Measurements from ENCODE around the gene CSMD2. TPM values are rescaled to one million over a fixed set of nuclear protein-coding genes. Genes with fewer than 3 reads are reported as not detected.
A peak's percentile ranks its signal among the peaks of the same experiment; 100 is the strongest.
"Not testable (repeated sequence)": the region's sequence is repeated elsewhere in the genome, so short reads cannot be mapped to it uniquely, and the experiment has no call there.

Gene CSMD2
- polyA plus RNA-seq, 12 donors = 0.51 to 3.3 (median 0.85) TPM; not detected in 2

DNA sequence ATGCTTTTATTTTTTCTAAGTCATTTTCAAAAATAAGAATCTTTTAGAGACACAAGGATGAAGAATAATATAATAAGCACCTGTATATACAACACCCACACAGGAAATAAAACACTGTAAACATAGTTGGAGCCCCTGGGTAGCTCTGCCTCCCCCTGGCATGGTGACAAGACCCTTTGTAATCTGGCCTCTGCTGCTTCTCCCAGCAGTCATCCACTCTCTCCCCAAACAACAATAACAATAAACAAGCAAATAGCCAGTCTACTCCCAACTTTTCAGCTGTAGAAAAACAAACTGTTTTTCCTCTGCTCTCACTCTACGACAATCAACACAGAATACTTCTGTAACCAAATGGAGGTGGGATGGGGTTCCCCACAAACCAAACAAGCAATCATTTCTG, 110.1 kb downstream of the CSMD2 start:
- no peak for DNase-seq

DNA sequence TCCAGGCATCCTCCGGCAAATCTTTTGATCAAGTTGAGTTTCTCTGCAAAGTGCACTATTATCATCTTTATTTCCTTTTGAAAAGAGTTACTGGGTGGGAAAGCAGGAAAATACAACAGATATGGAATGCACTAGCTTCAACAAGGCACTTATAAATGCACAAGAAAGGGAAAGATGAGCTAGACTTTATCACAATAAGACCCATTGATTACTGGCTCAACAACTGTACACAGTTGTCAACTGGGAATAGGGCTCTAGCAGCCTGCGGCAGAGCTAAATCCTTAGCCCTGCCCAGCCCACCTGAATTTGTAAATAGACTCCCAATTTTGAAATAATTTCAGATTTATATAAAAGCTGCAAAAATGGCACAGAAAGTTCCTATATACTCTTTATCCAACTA, 111.4 kb downstream of the CSMD2 start:
- DNase-seq = no peak

DNA sequence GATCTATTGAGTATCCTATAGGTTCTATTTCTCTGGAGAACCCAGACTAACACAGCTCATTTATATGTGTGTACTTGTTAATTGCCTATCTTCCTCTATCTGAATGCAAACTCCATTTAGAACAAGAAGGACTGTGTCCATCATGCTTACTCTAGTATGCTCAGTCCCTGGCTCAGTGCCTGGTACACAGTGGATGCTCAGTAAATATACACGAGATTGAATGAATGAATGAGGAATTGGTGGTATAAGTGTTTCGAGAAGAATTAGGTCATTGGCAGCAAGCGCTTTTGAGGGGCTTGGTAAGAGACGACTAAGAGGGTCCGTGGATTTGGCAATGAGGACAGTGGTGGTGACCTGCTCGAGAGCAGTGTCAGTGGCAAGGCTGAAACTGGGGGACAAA, 112.5 kb downstream of the CSMD2 start:
- DNase-seq = no peak

DNA sequence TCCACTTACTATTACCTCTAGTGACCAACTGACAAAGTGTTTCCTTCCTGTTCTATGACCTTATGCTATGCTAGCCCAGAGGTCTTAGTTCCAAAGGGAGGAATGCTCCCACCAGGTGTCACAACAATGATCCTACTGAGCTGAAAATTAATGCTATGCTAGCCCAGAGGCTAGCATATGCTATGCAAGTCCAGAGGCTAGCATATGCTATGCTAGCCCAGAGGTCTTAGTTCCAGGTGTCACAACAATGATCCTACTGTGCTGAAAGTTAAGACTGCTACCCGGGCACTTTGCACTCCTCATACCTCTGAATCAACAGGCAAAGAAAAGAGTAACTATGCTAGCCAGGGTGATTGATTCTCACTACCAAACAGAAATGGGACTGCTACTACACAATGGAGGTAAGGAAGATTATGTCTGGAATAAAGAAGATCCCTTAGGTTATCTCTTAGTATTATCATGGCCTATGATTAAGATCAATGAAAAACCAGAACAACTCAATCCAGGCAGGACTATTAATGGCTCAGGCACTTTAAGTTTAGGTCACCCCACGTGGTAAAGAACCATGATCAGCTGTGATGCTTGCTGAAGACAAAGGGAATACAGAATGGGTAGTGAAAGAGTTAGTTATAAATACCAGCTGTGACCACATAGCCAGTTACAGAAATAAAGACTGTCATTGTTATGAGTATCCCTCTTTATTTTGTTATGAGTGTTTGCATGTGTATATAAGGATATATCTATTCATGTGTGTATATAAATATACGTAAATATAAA, 114.1 kb downstream of the CSMD2 start:
- no peak for DNase-seq

DNA sequence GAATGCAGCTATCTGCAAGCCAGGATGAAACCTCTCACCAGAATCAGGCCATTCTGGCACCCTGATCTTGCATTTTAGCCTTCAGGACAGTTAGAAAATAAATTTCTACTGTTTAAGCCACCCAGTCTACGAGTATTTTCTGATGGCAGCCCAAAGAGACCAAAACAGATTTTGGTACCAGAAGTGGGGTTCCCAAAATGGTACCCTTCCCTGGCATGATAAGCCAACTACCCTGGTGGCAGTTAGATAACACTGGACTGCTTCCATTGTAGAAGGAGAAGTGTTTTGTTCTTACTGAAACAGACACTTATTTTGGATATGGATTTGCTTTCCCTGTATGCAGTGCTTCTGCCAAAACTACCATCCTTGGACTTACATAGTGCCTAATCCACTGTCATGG, 115.0 kb downstream of the CSMD2 start:
- DNase-seq = no peak

DNA sequence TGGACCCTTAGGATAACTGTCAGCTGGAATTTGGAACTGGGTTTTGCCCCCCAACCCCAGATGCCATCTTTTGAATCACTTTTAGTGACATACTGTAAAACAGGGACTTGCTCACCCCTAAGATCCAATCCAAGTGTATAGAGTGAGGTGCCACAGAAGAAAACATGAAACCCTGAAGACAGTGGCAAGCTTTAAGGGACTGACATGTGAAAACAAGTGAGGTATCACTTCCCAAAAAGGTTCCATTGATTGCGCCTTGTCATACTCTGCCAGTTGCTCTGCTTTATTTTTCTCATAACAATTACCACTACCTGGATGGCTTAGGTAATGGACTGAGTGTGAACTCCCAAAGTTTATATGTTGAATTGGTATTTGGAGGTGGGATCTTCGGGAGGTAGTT, 115.6 kb downstream of the CSMD2 start:
- no peak for DNase-seq

DNA sequence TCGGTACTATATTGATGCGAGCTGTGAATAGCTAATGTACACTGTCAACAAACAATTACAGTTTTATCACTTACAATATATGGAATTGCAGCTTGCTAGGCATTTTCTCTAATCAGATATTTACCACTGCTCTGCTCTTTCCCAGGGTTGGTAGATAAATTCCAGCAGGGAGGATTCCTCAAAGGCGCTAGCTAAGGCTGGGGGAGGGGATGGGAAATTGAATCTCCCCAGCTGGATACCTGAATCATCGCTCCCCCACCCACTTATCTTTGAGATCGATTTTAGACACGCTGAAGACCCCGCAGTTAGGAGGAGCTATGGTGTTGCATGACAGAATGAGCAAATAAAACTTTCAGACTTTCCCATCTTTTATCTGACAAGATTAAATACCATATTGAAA, 127.2 kb downstream of the CSMD2 start:
- no peak for DNase-seq

DNA sequence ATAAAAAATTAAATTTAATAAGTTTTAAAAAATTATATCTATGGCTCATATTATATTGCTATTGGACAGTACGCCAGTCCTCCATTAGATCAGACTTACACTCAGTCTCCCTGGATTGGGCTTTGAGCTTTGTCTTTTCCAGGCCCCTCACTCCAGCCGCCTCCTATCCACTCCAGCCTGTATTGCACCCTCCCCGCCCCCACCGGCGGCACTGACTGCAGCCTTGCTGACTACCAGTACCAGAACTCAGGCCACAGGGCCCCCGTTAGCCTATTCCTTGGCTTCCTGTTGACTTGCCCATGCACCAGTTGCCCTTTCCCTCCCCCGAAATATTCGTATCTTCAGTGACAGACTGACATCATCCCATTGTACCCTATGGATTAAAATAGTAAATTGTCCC, 127.9 kb downstream of the CSMD2 start:
- no peak for DNase-seq

DNA sequence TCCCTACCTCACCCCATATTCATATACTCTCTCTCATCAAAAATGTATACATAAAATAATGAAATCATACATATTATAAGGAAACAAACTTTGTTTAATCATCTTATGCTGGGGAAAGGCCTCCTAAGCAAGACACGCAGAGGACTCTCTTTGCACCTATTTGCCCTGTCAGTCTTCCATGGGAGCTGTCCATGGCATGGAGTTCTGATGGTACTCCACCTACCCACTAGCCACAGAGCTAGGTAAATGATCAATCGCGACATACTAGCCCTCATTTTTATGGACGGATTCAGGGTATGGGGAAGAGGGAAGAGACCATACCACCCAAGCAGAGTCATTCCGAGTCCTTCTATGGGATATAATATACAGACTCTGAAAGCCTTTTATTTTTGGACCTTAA, 131.0 kb downstream of the CSMD2 start:
- no peak for DNase-seq

DNA sequence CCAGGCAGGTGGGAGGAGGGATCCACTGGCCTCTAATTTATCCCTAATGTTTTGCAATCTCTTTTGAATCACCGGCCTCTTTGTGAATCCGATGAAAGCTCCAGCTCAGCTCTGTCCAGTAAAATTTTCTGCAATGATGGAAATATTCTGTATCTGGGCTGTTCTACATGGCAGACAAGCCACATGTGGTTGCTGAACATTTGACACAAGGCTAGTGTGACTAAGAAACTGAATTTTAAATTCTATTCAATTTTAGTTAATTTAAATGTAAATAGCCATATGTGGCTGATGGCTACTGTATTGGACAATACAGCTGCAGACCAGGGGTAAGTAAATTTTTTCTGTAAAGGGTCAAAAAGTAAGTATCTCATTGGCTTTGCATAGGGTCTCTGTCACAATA, 135.1 kb downstream of the CSMD2 start:
- DNase-seq = no peak

DNA sequence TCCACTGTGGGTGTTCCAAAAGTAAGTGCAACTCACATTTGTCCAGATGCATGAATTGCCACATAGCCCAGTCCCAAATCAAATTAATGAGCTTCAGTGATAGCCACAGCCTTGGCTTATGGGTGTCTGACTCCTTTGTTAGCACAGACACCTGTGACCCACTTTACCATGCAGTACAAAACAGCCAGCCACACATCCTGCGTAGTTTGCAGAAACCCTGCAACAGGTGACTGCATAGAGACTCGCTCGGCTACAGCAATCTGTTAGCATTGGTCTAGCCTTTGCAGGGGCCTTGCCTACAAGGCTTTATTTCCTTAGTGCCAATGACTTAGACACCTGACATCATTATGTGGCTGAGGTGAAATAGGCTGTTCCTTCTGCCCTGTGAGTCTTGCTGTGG, 135.5 kb downstream of the CSMD2 start:
- DNase-seq = no peak

DNA sequence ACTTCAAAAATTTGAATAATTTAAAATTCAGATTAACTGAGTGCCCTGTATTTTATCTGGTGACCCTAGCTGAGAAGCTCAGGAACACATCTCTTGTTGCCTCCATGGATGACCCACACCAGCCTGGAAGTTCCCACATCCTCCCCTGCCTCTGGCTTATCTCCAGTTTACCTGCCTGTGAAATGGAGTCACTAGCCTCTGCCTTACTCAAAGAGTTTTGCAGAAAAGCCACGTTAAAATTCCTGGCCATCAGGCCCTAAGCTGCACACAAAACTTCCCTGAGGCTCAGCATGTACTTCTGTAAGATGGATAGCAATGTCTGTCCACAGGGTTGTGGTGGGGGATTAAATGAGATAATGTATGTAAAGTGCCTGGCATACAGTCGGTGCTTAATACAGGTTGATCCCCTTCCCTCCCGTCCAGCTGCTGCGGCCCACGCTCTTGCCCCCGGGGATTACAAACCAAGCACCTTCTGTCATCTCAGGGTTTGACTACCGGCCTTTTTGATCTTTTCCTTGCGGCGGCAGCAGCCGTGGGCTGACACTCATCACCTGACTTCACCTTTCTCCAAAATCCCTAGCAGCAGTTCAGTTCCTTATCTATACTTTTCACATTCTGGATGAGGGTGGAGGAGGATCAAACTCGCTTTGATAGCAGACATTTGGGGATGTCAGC, 136.5 kb downstream of the CSMD2 start:
- DNase-seq = no peak

DNA sequence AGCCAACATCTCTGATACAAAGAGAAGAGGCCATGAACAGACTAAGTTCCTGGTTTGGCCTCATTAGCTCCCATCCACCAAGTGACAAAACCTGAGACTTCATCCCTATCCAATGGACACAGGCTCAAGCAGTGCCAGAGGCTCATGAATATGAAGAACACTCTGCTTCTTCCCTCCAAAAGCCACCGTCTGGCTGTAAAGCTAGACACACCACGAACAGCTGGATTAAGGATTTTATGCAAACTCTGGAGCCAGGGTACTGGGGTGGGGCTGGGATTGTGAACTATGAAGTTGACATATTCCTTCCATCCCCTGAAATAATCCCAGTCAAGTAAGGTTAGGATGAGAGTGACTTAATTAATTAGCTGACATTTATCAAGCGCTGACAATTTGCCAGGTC, 139.4 kb downstream of the CSMD2 start:
- no peak for DNase-seq

DNA sequence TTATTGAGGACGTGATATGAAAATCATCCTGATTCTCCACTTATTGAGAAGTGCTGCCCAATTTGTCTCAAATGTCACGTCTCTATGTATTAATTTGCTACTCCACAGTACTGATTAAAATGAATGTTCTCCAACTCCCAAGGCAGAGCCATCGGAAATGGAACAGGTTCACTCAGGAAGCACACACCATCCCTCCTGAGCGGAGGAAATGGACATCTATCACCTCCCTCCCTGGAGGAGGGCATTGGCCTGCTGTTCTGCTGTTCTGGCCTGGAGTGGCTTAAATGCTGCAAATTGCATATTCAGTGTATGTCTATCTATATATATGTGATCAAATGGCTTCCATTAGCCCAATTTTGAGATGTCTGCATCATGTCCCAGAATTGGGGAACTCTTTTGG, 140.5 kb downstream of the CSMD2 start:
- DNase-seq = no peak

DNA sequence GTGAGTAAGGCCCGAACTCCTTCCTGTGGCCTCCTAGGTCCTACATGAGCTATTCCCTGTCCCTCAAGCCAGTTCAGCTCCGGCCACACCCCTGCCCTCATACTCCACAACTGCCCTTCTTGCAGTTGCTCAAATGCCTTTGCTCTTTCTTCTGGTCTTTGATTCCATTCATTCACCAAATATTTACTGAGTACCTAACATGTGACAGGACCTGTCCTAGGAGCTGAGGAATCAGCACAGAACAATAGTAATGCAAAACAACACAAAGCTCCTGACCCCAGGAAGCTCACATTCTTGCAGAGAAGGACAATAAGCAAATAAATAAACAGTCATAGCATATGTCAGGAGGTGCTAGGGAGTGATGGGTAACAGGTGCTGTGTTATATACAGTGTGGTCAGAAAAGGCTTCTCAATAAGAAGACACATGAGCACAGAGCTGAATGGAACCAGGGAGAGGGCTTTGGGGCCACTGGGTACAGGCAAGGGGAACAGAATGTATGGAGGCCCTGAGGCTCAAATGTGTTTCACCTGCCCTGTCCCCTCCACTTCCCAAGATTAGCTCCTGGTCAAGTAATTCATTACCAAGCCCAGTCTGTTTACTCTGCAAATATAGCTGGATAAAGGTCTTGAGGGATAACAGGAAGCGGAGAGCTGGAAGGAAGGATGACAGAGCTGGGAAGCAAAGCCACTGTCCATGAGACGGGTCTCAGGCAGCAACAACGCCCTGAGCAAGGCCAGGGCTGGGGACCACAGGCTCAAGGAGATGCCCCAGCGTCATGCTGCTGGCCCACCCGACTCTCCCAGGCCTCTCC, 145.1 kb downstream of the CSMD2 start:
- DNase-seq = no peak

DNA sequence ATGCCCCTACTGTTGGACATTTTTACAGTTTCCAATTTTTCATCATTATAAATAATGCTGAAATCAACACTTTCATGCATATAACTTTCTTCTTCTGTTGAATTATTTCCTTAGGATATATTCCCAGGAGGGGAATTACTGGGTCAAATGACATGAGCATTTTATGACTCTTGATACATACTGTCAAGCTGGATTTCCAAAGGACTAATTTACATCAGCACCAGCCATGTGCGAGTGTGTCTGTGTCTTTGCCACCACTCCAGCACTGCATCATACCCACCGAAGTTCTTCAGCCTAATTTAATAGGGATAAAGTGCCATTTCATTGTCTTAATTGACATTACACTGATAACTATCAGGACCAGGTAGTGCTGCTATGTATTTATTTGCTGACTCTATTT, 146.7 kb downstream of the CSMD2 start:
- no peak for DNase-seq

DNA sequence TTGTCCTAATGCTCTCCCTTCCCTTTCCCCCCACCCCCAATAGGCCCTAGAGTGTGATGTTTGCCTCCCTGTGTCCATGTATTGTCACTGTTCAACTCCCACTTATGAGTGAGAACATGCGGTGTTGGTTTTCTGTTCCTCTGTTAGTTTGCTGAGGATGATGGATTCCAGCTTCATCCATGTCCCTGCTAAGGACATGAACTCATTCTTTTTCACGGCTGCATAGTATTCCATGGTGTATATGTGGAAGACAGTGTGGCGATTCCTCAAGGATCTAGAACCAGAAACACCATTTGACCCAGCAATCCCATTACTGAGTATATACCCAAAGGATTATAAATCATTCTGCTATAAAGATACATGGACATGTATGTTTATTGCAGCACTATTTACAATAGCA, 148.7 kb downstream of the CSMD2 start:
- not testable (repeated sequence) for DNase-seq

DNA sequence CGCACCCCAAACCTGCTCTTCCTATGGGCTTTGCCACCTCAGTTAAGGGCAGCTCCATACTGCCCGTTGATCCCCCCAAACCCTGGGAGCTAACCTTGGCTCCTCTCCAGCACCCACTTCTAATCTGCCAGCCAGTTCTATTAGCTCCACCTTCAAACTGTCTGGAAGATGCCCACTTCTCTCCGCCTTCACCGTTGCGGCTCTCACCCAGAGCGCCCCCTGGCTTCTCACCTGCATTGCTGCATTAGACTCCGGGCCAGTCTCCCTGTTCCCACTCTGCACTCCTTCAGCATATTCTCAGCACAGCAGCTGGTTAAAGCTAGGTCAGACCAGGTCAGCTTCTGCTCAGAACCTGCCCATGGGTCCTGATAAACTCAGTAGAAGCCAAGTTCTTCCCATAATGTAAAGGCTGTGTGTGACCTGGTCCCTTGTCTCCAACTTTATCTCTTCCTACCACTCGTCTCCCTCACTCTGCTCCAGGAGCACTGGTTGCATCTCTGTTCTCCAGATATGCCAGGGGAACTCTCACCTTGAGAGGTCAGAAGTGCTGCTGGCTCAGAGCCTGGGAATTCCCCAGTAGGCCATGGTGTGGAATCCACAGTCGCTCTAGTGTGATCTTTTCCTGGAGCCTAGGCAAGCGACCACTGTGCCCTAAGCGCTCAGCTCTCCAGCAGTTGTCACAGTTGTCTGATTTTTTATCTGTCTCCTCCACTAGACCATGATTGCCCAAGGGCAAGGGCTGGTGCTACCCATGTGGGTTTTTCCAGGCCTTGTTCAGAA, 150.9 kb downstream of the CSMD2 start:
- peak; percentile 2 for DNase-seq

DNA sequence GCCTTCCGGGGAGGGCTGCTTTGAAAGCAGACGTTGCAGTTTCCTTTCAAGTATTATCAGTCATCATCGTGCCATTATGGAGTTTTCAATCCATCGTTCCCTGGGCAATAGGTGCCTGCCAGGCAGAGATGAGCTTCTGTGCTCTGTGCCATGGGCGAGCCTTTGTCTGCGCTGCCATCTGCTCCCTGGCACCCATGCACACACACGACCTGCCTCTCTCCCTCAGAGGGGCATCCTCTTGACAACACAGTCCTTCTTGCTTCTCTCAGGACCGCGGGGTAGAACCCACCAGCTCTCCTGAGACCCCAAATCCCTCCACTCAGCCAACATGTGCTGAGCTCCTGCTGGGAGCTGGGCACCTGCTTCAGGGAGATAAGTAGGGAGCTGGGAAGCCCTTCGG, 151.9 kb downstream of the CSMD2 start:
- no peak for DNase-seq

DNA sequence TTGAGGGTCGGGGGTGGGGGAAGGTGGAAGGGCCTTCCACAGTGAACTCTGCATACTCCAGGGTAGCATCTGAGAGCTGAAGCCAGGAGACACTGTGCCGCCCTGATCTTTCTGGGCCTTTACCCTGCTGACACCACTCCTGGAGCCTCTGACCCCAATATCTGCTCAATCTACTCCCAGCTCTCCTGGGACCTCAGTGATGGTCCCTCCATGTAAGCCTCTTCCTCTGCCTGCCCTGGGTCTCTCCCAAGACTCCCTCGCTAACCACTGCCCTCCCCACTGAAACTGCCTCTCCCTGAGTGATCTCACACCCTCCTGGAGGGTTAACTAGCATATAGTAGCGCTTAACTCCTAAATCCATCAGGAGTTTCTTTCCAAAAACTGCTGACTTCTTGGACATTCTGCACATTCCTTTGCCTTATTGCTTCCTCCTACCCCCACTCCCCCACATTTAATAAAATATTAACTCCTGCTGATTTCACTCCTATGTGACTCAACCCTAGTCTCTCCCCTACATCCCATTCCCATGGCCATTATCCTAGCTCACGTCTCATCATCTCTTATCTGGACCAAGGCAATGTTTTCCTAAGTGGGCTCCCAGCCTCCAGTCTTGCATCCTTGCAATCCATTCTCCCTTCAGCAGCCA, 155.6 kb downstream of the CSMD2 start:
- no peak for DNase-seq

DNA sequence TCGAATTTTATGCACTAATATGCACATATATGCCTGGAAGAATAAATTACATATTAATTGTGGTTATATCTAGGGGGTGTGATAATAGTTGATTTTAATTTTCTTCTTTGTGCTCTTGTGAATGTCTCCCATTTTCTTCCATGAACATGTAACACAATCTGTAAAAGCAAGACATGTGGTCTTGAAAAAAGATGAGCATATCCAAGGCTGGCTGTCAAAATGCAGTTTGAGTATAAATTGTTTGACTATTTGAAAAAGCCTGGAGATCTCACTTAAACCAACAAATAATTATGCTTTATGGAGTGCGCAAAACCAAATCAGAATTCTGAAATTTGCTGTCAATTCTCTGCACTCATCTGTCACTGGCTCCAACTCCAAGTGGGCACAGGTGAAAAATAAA, 157.3 kb downstream of the CSMD2 start:
- no peak for DNase-seq

DNA sequence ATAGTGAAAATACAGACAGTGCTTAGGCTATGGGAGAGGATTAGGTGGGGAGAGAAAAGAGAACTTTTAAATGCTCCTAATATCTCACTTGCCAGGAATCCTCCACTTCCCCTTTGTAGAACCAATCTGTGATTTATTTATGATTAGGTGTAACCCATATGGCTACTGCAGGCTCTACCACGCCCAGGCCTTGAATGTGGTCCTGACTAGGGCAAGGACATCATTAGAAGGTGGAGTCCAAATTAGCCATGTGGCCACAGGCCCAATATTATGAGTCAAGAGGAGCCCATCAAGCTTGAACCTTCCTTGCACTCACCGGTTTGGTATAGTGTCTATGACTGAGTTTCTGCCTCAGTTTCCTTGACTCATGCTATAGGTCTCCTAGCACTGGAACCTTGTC, 159.7 kb downstream of the CSMD2 start:
- DNase-seq = no peak
